ENCODE data around the gene HIPK3.

Gene HIPK3

GRCh38 chr11:33394431-33395109 lies 137.4 kb downstream of the HIPK3 start:
- no peak for DNase-seq

GRCh38 chr11:33396361-33396760 lies 139.2 kb downstream of the HIPK3 start:
- DNase-seq: no peak

GRCh38 chr11:33399421-33399820 lies 142.2 kb downstream of the HIPK3 start:
- DNase-seq: no peak

GRCh38 chr11:33402066-33402465 lies 144.9 kb downstream of the HIPK3 start:
- DNase-seq: no peak

GRCh38 chr11:33403344-33403743 lies 146.2 kb downstream of the HIPK3 start:
- no peak for DNase-seq

DNA sequence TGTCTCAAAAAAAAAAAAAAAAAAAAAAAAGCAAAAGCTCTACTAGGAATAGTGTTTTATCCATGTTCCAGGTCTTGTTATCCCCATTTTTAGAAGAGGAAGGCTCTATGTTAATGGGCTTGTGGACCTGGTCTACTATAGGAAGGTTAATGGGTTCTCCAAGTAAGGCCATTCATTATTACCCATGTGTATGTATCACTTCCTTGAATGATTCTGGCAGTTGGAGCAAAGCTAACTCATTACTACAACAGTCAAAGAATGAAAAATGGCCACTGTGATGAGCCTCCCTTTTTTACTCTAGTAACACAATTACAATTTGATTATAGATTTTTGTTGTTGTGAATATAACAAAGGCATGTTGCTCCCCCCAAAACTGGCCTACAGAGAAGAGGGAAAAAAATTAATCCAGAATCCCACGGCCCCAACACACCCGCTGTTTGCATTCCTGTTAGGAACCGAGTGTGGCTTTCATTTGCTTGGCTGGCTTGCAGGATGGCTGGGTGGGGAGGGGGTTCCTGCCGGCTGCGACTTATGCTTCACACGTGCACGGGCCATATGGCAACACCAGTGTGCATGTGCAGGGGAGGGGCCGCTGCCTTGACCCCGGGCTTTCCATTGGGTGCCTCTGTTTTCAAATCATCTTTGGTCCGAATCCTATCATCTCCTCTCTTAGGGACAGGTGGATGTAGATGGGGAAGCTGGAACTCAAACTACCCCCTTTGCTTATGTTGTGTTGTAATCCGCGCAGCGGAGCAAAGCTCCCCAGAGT lies 148.8 kb downstream of the HIPK3 start:
- DNase-seq: no peak

All from bone marrow (tissue), 2 donors.